SK-N-MC (cell line): ENCODE measurements around the gene CEMP1.

ENCODE experiments used
- DNase-seq: peaks from one replicate; pipeline ENCODE4 v3.0.0-alpha.2; 2011; ENCODE audit warnings: low read depth, low spot score
- H3K27ac ChIP-seq: fragments of 200-600 bp; sonication (generic); 2 replicates; pipeline ENCODE4 v1.5.1; 2016; ENCODE audit warnings: mixed run types
- H3K36me3 ChIP-seq: fragments of 200-600 bp; sonication (generic); 2 replicates; pipeline ENCODE4 v1.6.1; 2017; ENCODE audit warnings: antibody characterized with exemption, low read length, mixed read lengths; ENCODE audit not compliant: insufficient read depth
- H3K4me3 ChIP-seq: fragments of 200-600 bp; sonication (generic); 2 replicates; pipeline ENCODE4 v1.5.1; 2016
- H3K9ac ChIP-seq: fragments of 200-600 bp; sonication (generic); 2 replicates; pipeline ENCODE4 v1.8.0; 2017; ENCODE audit warnings: mixed run types, mixed read lengths; ENCODE audit not compliant: insufficient read length
- H3K9me3 ChIP-seq: fragments of 200-600 bp; sonication (generic); 2 replicates; pipeline ENCODE4 v1.6.1; 2017; ENCODE audit warnings: low read depth, mild to moderate bottlenecking, antibody characterized with exemption, low read length, moderate library complexity, mixed read lengths
- EZH2 ChIP-seq: fragments of 200-600 bp; sonication (generic); IDR thresholded peaks from one replicate; pipeline ENCODE4 v1.6.1; 2017; ENCODE audit warnings: antibody characterized with exemption
- FOXP2 ChIP-seq: optimal IDR thresholded peaks from 2 replicates; pipeline ENCODE3; 2011; ENCODE audit warnings: mild to moderate bottlenecking, moderate library complexity; ENCODE audit not compliant: insufficient read depth; ENCODE audit errors: extremely low read length, control extremely low read depth
- POLR2AphosphoS5 ChIP-seq: IDR thresholded peaks from 2 replicates; pipeline ENCODE4 v1.6.1; 2012; ENCODE audit warnings: mild to moderate bottlenecking, low read depth, low read length, borderline replicate concordance

CEMP1 gene

DNA sequence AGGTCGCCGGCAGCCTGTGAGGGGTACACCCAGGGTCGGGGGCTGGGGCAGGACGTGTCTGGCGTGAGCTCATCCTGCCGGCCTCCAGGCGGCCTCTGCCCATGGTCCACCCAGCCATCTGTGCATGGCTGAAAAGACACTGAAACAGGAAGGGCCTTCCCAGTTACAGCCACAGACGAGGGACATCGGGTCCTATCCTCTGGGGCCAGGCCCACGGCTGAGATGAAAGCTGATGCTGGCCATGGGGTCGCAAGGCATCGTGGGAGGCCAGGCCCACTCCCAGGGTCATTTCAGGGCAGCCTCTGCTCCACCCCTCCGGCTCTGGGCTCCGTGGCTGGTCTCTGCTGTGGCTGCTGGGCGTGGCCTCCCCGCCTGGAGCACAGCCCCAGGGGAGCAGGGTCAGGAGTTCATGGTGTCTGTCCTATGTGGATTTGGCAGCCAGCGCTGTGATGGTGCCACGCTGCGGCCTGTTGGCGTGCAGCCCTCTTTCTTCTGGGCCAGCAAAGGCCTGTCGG is 34.0 kb downstream of the CEMP1 start:
- Histone ChIP-seq H3K9me3 (no peaks in the 10 kb centered on the region), H3K36me3 (peaks cover 5% of the 10 kb centered on the region; the same call in 1 of the 2 replicates), H3K9ac (no peak overlapping the region), H3K4me3 (no peak overlapping the region), H3K27ac (no peak overlapping the region)
- no peak for DNase-seq
- TF ChIP-seq EZH2 (no peak), FOXP2 (no peak), POLR2AphosphoS5 (no peak)

- Histone ChIP-seq H3K27ac (no peak overlapping the region), H3K36me3 (peaks cover 5% of the 10 kb centered on the region; the same call in 1 of the 2 replicates), H3K4me3 (no peak overlapping the region), H3K9ac (no peak overlapping the region), H3K9me3 (no peaks in the 10 kb centered on the region)
- TF ChIP-seq POLR2AphosphoS5: no peak
- no peak for TF ChIP-seq FOXP2
- no peak for TF ChIP-seq EZH2
- DNase-seq: no peak
These were observed 34.7 kb downstream of the CEMP1 start for GRCh38 chr16:2496223-2497115.

DNA sequence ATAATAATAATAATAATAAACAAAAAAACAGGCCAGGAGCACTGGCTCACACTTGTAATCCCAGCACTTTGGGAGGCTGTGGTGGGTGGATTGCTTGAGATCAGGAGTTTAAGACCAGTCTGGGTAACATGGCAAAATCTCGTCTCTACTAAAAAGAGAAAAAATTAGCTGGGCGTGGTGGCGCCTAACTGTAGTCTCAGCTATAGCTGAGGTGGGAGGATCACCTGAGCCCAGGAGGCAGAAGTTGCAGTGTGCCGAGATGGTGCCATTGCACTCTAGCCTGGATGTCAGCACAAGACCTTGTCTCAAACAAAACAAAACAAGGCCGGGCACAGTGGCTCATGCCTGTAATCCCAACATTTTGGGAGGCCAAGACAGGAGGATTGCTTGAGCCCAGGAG is 36.2 kb downstream of the CEMP1 start:
- DNase-seq: no peak
- no peak overlapping the region for H3K4me3 ChIP-seq
- H3K27ac ChIP-seq: no peak overlapping the region
- no peak overlapping the region for H3K9ac ChIP-seq
- peaks cover 5% of the 10 kb centered on the region; the same call in 1 of the 2 replicates for H3K36me3 ChIP-seq
- TF ChIP-seq FOXP2 (no peak), EZH2 (no peak), POLR2AphosphoS5 (no peak)
- no peaks in the 10 kb centered on the region for H3K9me3 ChIP-seq

GRCh38 chr16:2494616-2495015 is 36.6 kb downstream of the CEMP1 start:
- no peaks in the 10 kb centered on the region for H3K9me3 ChIP-seq
- no peak for TF ChIP-seq POLR2AphosphoS5
- TF ChIP-seq EZH2: no peak
- TF ChIP-seq FOXP2: no peak
- peaks cover 5% of the 10 kb centered on the region; the same call in 1 of the 2 replicates for H3K36me3 ChIP-seq
- DNase-seq: no peak
- no peak overlapping the region for H3K27ac ChIP-seq
- no peak overlapping the region for H3K4me3 ChIP-seq
- H3K9ac ChIP-seq: no peak overlapping the region

- peaks cover 5% of the 10 kb centered on the region; the same call in 1 of the 2 replicates for H3K36me3 ChIP-seq
- H3K4me3 ChIP-seq: no peak overlapping the region
- TF ChIP-seq FOXP2 (no peak), EZH2 (no peak), POLR2AphosphoS5 (no peak)
- no peak overlapping the region for H3K9ac ChIP-seq
- no peak overlapping the region for H3K27ac ChIP-seq
- H3K9me3 ChIP-seq: no peaks in the 10 kb centered on the region
- no peak for DNase-seq
These were observed 37.6 kb downstream of the CEMP1 start for GRCh38 chr16:2493605-2494004.

DNA sequence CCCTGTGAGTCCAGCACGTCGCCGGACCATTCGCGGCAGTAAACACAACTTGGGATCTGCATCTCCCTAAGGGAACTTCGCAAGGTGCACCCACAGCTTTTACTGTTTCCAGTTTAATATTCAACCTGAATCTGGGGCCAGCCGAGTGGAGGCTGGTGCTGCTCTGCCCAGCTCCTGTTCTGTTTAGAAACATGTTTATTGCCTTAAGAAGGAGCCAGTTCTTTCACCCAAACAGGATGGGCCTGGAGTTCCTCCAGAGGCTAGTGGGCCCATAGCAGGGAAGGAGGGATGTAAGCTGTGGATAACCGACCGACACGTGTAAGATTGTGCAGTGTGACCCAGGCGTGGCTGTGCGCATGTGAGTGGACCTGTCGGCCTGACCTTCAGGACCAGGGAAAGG is 38.9 kb downstream of the CEMP1 start:
- H3K4me3 ChIP-seq: no peak overlapping the region
- TF ChIP-seq FOXP2: no peak
- TF ChIP-seq EZH2: no peak
- no peak for TF ChIP-seq POLR2AphosphoS5
- no peak overlapping the region for H3K27ac ChIP-seq
- H3K9me3 ChIP-seq: no peaks in the 10 kb centered on the region
- peaks cover 5% of the 10 kb centered on the region; the same call in 1 of the 2 replicates for H3K36me3 ChIP-seq
- H3K9ac ChIP-seq: no peak overlapping the region
- DNase-seq: no peak

- Histone ChIP-seq H3K4me3 (no peak overlapping the region), H3K9ac (no peak overlapping the region), H3K9me3 (no peaks in the 10 kb centered on the region), H3K27ac (no peak overlapping the region), H3K36me3 (no peaks in the 10 kb centered on the region)
- TF ChIP-seq FOXP2: no peak
- no peak for TF ChIP-seq POLR2AphosphoS5
- TF ChIP-seq EZH2: no peak
- no peak for DNase-seq
These were observed 40.8 kb downstream of the CEMP1 start for GRCh38 chr16:2490190-2491105.

DNA sequence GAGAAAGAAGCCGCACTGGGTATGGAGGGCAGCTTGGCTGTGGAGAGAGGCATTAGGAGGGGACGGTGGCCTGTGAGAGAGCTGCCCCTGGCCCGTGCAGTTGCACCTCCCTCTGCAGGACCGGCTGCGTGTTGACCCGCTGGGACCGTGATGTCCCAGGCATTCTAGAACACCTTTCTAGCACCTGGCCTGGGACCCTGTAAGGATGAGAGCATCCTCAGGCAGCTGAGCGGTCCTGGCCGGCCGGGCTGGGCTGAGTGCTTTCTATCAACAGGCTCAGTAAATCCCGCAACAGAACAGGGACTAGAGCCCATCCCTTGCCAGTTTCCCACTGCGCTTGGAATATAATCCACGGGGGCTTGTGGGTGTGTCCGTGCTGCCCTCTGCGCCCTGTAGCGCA is 41.6 kb downstream of the CEMP1 start:
- no peaks in the 10 kb centered on the region for H3K9me3 ChIP-seq
- no peaks in the 10 kb centered on the region for H3K36me3 ChIP-seq
- H3K4me3 ChIP-seq: no peak overlapping the region
- H3K9ac ChIP-seq: no peak overlapping the region
- H3K27ac ChIP-seq: no peak overlapping the region
- no peak for DNase-seq
- TF ChIP-seq POLR2AphosphoS5 (no peak), EZH2 (no peak)
